HCT116 (cell line): ENCODE measurements around the gene SPEN. TPM values are rescaled to one million over a fixed set of nuclear protein-coding genes. Genes with fewer than 3 reads are reported as not detected.

Source experiments
- ATAC-seq: fragments of 200-7000 bp; cut with Tn5 transposase; 2 replicates; pipeline ENCODE4 v1.9.1; 2020; ENCODE audit warnings: mild to moderate bottlenecking, moderate library complexity
- BruUV-seq: library from RNA; stranded (reverse); fragments of 400-500 nt; replicated peaks from 2 replicates; lab custom pipeline; 2021; lab: Mats Ljungman, UMichigan
- CTCF ChIA-PET: fragments of 300-600 bp; sonication (Branson Sonifier 250); formaldehyde crosslinking; loops from one replicate; lab custom pipeline; 2021; ENCODE audit warnings: antibody characterized with exemption; lab: Charles Lee
- POLR2A ChIA-PET: fragments of 300-600, 350-600 bp; sonication (Branson Sonifier 250); formaldehyde crosslinking; loops from one replicate; lab custom pipeline; 2021; ENCODE audit warnings: antibody characterized with exemption; lab: Charles Lee
- RAD21 ChIA-PET, 2 experiments: fragments of 300-600 bp; sonication (Branson Sonifier 250); formaldehyde crosslinking; loops; one replicate each; lab custom pipeline; 2023; ENCODE audit warnings: low total read pairs in 2 of 2; ENCODE audit not compliant: uncharacterized antibody in 2 of 2, unreplicated experiment in 2 of 2, low non-redundant PET in 1 of 2; lab: Charles Lee
- DNase-seq: peaks from one replicate; pipeline ENCODE4 v3.0.0-alpha.2; 2010; ENCODE audit warnings: low read depth, low spot score
- H2AFZ ChIP-seq: fragments of 200-600 bp; shearing (Covaris generic), sonication (generic); 2 replicates; pipeline ENCODE4 v1.6.1; 2017; ENCODE audit warnings: low read depth, mixed run types, mixed read lengths, antibody characterized with exemption, low read length; ENCODE audit not compliant: poor library complexity, severe bottlenecking
- H3K27ac ChIP-seq: 2 replicates; pipeline ENCODE4 v1.5.1; 2012; ENCODE audit warnings: low read depth, low read length
- H3K27me3 ChIP-seq: fragments of 200-600 bp; sonication (generic); 2 replicates; pipeline ENCODE4 v1.6.1; 2016; ENCODE audit warnings: mixed run types, low read length, mixed read lengths; ENCODE audit not compliant: insufficient read depth
- H3K36me3 ChIP-seq, 2 experiments: fragments of 200-500 bp in 1 of 2; fragments of 200-600 bp in 1 of 2; sonication (Bioruptor generic) in 1 of 2; sonication (generic) in 1 of 2; 2 replicates each; pipeline versions ENCODE4 v1.5.1 to v1.6.1; 2014 to 2016; ENCODE audit warnings: low read length in 2 of 2, inconsistent platforms in 1 of 2, mixed read lengths in 1 of 2, mixed run types in 1 of 2; ENCODE audit not compliant: insufficient read depth in 2 of 2, control insufficient read depth in 1 of 2
- H3K4me1 ChIP-seq, 2 experiments: fragments of 200-600 bp in 1 of 2; sonication (generic) in 1 of 2; 2 replicates each; pipeline versions ENCODE4 v1.5.1 to v1.6.1; 2012 to 2017; ENCODE audit warnings: low read length in 2 of 2, inconsistent platforms in 1 of 2, mild to moderate bottlenecking in 1 of 2, mixed read lengths in 1 of 2, mixed run types in 1 of 2, moderate library complexity in 1 of 2; ENCODE audit not compliant: insufficient read depth in 2 of 2, control insufficient read depth in 1 of 2
- H3K4me2 ChIP-seq: fragments of 200-600 bp; sonication (generic); 2 replicates; pipeline ENCODE4 v1.6.1; 2017; ENCODE audit warnings: mixed run types, low read length, mixed read lengths
- H3K4me3 ChIP-seq, 2 experiments: fragments of 200-600 bp in 1 of 2; sonication (generic) in 1 of 2; replicated peaks in 1 of 2; 2 replicates each; pipeline ENCODE4 v1.5.1; 2011 to 2016; ENCODE audit warnings: low read length in 2 of 2, control low read depth in 1 of 2, low read depth in 1 of 2, mild to moderate bottlenecking in 1 of 2, mixed read lengths in 1 of 2, mixed run types in 1 of 2
- H3K79me2 ChIP-seq: fragments of 200-600 bp; sonication (generic); 2 replicates; pipeline ENCODE4 v1.6.1; 2017; ENCODE audit warnings: mild to moderate bottlenecking, mixed run types, low read length, moderate library complexity, mixed read lengths; ENCODE audit not compliant: insufficient read depth
- H3K9ac ChIP-seq: fragments of 200-600 bp; sonication (generic); 2 replicates; pipeline ENCODE4 v1.6.1; 2016; ENCODE audit warnings: low read length, mixed read lengths
- H3K9me2 ChIP-seq: fragments of 200-600 bp; sonication (generic), shearing (Covaris generic); 2 replicates; pipeline ENCODE4 v1.6.1; 2017; ENCODE audit warnings: mixed run types, mild to moderate bottlenecking, moderate library complexity; ENCODE audit not compliant: insufficient read depth
- H3K9me3 ChIP-seq, 2 experiments: fragments of 200-500 bp in 1 of 2; fragments of 200-600 bp in 1 of 2; sonication (Bioruptor generic) in 1 of 2; sonication (generic) in 1 of 2; 2 replicates each; pipeline ENCODE4 v1.6.1; 2014 to 2017; ENCODE audit warnings: low read length in 2 of 2, mixed read lengths in 2 of 2, inconsistent platforms in 1 of 2, low read depth in 1 of 2, mild to moderate bottlenecking in 1 of 2, mixed run types in 1 of 2, moderate library complexity in 1 of 2; ENCODE audit not compliant: control insufficient read depth in 1 of 2, insufficient read depth in 1 of 2
- H4K20me1 ChIP-seq: fragments of 200-600 bp; sonication (generic), shearing (Covaris generic); 2 replicates; pipeline ENCODE4 v1.6.1; 2017; ENCODE audit warnings: mixed run types, mild to moderate bottlenecking, moderate library complexity; ENCODE audit not compliant: insufficient read depth
- EZH2phosphoT487 ChIP-seq: fragments of 200-600 bp; IDR thresholded peaks from 2 replicates; pipeline ENCODE4 v1.6.1; 2018; ENCODE audit warnings: antibody characterized with exemption, borderline replicate concordance
- FOSL1 ChIP-seq: IDR thresholded peaks from 2 replicates; pipeline ENCODE4 v1.6.1; 2012; ENCODE audit warnings: low read depth
- JUND ChIP-seq: IDR thresholded peaks from 2 replicates; pipeline ENCODE4 v1.6.1; 2012
- POLR2A ChIP-seq: IDR thresholded peaks from 2 replicates; pipeline ENCODE4 v1.7.0; 2011; ENCODE audit warnings: borderline replicate concordance; ENCODE audit not compliant: insufficient read depth, insufficient read length; ENCODE audit errors: extremely low read depth
- ZFX ChIP-seq: fragments of 450-650 bp; IDR thresholded peaks from 2 replicates; pipeline ENCODE4 v1.6.1; 2017
- ZNF274 ChIP-seq: fragments of 200-500 bp; sonication (Bioruptor generic); IDR thresholded peaks from 2 replicates; pipeline ENCODE4 v1.6.1; 2014; ENCODE audit warnings: mild to moderate bottlenecking, low read depth, low read length, inconsistent platforms
- intact Hi-C: fragments of 100-400 bp; cut with micrococcal nuclease; formaldehyde crosslinking; loops from 2 replicates; pipeline ENCODE4 v1.10.0; 2022
- total RNA-seq: library from RNA; stranded (reverse); gene quantifications from one replicate; pipeline ENCODE4 v1.2.1, GENCODE V29; 2021; ENCODE audit not compliant: unreplicated experiment
- TF ChIP-seq, protein P1 (sequence below), 3 experiments: fragments of 200-600 bp in 1 of 3; sonication (generic) in 1 of 3; IDR thresholded peaks in 2 of 3; conservative IDR thresholded peaks in 1 of 3; 2 replicates each; pipeline ENCODE4 v1.5.1; 2012 to 2017; ENCODE audit warnings: low read depth in 2 of 3, low read length in 2 of 3, antibody characterized with exemption in 1 of 3, borderline replicate concordance in 1 of 3, control low read depth in 1 of 3, mild to moderate bottlenecking in 1 of 3, mixed read lengths in 1 of 3, mixed run types in 1 of 3, moderate library complexity in 1 of 3; ENCODE audit not compliant: insufficient read depth in 1 of 3
- TF ChIP-seq, protein P2 (sequence below): IDR thresholded peaks from 2 replicates; pipeline ENCODE4 v1.6.1; 2012; ENCODE audit warnings: low read depth

The SPEN gene
- total RNA-seq, 1 experiment from 2014 or later: 58.6 TPM

DNA sequence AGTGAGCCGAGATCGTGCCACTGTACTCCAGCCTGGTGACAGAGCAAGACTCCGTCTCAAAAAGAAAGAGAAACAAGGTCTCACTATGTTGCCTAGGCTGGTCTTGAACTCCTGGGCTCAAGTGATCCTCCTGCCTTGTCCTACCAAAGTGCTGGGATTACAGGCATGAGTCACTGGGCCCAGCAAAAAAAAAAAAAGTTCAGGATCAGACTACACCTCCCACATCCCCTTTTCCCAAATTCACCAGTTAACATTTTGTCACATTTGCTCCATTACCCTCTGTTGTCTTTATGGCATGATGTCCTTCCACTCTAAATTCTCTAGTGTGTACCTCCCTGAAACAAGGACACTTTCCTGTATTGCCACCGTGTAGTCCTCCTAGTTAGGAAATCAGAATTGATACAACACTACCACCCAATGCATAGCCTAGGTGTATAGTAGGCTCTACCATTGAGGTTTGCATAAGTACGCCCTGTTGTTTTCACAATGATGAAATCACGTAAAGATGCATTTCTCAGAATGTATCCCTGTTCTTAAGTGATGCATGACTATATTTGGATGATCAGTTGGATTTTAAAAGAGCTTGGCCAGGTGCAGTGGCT, 10.7 kb downstream of the SPEN start:
- Histone ChIP-seq H3K4me1 (peaks cover 4 to 9% of the 10 kb centered on the region in 2 experiments; a peak in 2 of 4 replicates), H3K36me3 (no peaks in the 10 kb centered on the region), H2AFZ (no peak overlapping the region), H3K4me2 (no peak overlapping the region), H3K27me3 (no peaks in the 10 kb centered on the region), H3K27ac (no peak overlapping the region), H3K79me2 (peaks cover 98% of the 10 kb centered on the region), H3K9me3 (no peaks in the 10 kb centered on the region), H3K9me2 (no peaks in the 10 kb centered on the region), H4K20me1 (peaks cover 12% of the 10 kb centered on the region), H3K9ac (no peak overlapping the region), H3K4me3 (no peak overlapping the region)
- TF ChIP-seq POLR2A (no peak), JUND (no peak), FOSL1 (no peak), ZNF274 (no peak), ZFX (no peak), EZH2phosphoT487 (no peak)
- TF ChIP-seq, protein P1, sequence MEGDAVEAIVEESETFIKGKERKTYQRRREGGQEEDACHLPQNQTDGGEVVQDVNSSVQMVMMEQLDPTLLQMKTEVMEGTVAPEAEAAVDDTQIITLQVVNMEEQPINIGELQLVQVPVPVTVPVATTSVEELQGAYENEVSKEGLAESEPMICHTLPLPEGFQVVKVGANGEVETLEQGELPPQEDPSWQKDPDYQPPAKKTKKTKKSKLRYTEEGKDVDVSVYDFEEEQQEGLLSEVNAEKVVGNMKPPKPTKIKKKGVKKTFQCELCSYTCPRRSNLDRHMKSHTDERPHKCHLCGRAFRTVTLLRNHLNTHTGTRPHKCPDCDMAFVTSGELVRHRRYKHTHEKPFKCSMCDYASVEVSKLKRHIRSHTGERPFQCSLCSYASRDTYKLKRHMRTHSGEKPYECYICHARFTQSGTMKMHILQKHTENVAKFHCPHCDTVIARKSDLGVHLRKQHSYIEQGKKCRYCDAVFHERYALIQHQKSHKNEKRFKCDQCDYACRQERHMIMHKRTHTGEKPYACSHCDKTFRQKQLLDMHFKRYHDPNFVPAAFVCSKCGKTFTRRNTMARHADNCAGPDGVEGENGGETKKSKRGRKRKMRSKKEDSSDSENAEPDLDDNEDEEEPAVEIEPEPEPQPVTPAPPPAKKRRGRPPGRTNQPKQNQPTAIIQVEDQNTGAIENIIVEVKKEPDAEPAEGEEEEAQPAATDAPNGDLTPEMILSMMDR (IDR thresholded peaks at IDR 0.05 in 2 of 3, conservative IDR thresholded peaks at IDR 0.05 in 1 of 3; ENCODE audit: borderline replicate concordance in 1 of 3, insufficient read depth in 1 of 3, low read depth in 2 of 3, low read length in 2 of 3): no peak
- TF ChIP-seq, protein P2, sequence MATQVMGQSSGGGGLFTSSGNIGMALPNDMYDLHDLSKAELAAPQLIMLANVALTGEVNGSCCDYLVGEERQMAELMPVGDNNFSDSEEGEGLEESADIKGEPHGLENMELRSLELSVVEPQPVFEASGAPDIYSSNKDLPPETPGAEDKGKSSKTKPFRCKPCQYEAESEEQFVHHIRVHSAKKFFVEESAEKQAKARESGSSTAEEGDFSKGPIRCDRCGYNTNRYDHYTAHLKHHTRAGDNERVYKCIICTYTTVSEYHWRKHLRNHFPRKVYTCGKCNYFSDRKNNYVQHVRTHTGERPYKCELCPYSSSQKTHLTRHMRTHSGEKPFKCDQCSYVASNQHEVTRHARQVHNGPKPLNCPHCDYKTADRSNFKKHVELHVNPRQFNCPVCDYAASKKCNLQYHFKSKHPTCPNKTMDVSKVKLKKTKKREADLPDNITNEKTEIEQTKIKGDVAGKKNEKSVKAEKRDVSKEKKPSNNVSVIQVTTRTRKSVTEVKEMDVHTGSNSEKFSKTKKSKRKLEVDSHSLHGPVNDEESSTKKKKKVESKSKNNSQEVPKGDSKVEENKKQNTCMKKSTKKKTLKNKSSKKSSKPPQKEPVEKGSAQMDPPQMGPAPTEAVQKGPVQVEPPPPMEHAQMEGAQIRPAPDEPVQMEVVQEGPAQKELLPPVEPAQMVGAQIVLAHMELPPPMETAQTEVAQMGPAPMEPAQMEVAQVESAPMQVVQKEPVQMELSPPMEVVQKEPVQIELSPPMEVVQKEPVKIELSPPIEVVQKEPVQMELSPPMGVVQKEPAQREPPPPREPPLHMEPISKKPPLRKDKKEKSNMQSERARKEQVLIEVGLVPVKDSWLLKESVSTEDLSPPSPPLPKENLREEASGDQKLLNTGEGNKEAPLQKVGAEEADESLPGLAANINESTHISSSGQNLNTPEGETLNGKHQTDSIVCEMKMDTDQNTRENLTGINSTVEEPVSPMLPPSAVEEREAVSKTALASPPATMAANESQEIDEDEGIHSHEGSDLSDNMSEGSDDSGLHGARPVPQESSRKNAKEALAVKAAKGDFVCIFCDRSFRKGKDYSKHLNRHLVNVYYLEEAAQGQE: no peak
- CTCF ChIA-PET: interaction anchor here (0.7 kb wide), 1 partner anchor 43 kb away, joined by 3 read pairs; no protein-coding TSS in a partner anchor
- RAD21 ChIA-PET: no interaction called here
- intact Hi-C loops: no loop called here
- no peak for DNase-seq
- peak; percentile 40 for ATAC-seq
- POLR2A ChIA-PET: interaction anchor here (0.6 to 0.7 kb wide), 2 partner anchors 179 to 763 kb away, joined by 3 read pairs; no protein-coding TSS in a partner anchor
- BruUV-seq: no TSS peak
